IPS-NIHi7 (cell line): ENCODE results near the gene ITPKB.
"Not testable (repeated sequence)": the region's sequence is repeated elsewhere in the genome, so short reads cannot be mapped to it uniquely, and the experiment has no call there.

Experiments used
- DNase-seq: peaks from one replicate; pipeline ENCODE4 v3.0.0; 2012; ENCODE audit warnings: mixed read lengths; ENCODE audit errors: extremely low spot score

ITPKB gene

DNA sequence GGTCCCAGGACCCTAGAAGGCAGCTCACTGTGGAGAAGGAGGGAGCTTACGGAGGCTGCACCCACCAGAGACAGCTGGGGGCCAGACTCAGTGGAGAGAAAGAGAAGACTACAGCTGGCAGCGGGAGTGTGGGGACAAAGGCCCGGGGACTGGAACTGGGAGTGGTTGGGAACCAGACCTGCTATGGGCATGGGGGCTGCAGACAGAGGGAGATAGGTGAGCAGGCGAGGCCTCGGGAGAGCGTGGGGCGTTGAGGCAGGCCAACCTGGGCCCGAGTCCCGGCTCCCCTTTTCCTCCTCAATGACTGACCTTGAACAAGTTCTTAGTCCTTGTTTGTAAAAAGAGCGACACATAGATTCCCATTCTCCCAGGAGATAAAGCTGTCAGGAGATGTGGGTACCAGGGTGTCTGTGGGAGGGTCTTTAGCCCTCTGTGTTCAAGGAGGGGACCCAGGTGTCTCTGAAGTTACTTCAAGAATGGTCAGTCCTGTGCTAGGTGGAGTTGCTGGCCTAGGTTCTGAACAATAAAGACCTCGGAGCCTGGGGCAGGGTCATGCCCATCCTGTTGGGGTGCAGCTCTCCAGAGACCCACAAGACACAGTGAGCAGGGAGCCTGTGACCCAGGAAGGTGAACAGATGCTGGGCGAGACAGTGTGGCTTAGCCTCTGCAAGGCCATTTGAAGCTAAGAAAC lies 87.9 kb downstream of the ITPKB start:
- DNase-seq: no peak

DNA sequence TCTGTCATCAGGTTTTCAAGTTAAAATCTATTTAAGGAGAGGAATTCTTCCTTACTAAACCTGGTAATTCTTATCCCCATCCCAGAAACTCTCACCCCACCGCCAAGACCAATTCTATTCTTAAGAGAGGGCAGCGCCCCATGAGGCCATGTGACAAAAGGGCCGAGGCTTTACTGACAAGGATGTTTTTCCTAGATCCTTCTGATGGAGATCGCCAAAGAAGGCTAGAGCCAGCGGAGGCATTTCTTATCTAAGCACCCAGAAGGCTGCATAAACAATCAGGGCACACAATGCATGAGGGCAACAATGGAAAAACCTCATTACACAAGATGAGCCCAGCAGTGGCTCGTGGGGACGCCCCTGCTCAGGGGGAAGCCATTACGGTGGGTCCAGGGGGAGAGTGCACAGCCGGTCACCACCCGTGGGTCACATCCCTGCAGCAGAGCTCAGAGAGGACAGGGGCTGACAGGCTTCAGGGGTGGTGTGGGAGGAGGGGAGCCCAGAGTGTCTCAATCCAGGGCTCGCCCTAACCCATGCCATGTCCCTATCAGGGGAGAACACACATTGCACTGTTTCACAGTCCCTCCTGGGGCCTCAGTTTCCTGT lies 88.7 kb downstream of the ITPKB start:
- no peak for DNase-seq

DNA sequence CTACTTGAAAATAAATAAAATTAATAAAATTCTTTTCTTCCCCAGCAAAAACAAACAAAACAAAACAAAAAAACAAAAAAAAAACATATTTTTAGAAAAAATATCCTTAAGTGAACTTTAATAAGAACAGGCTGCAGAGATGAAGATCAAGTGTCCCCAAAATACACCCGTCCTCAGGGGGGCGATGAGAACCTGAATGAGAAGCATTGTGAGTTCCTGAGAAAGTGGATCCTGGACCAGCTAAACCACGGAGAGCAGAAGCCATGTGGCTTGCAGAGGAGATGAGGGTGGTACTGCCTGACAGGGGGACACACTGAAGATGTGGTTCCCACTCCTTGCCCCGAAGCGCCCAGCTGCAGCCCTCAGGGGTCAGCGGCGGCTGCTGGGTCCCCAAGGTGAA lies 89.3 kb downstream of the ITPKB start:
- DNase-seq: no peak

DNA sequence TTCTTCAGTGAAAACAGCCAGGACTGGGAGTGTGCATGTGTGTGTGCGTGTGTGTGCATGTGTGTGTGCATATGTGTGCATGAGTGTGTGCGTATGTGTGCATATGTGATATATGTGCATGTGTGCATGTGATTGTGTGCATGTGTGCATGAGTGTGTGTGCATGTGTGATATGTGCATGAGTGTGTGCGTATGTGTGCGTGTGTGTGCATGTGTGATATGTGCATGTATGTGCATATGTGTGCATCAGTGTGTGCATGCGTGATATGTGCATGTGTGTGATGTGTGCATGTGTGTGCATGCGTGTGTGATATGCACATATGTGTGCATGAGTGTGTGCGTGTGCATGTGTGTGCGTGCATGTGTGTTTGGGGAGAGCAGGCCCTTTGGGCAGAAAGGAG lies 89.8 kb downstream of the ITPKB start:
- DNase-seq: no peak

DNA sequence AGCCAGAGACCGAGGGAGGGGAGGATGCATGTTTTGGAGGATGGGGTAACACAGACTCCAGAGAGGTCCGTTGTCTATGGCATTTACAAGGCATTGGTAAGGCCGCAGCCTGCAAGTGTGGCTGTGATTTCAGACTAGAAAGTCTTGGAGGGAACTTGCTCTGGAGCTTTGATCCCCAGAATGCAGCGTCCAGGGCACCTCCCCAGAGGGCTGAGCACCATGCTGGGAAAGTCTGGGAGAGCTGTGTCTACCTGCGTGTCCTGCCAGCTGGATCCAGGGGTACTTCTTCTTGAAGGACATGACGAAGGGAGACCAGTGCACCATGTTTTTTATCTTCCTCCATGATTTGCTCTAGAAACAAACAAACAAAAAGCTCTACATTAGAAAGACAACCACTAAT lies 90.7 kb downstream of the ITPKB start:
- no peak for DNase-seq

DNA sequence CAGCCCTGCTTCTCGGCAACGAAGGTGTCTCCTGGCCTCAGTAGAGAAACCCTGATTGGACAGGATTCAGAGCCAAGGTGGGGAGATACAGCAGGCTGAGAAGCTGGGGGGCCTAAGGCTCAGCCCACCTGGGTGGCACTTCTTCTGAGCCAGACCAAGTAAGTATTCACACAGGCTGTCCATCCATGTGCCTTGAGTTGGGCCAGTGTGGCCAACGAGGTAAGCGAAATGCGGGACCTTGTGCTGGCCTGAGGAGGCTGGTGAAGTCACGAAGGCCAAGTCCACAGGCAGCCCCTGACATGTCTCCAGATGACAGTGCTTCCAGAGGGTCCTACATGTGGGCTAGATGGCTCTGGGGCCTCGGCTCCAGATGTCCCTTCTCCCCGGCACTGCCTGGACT lies 91.4 kb downstream of the ITPKB start:
- DNase-seq: no peak

DNA sequence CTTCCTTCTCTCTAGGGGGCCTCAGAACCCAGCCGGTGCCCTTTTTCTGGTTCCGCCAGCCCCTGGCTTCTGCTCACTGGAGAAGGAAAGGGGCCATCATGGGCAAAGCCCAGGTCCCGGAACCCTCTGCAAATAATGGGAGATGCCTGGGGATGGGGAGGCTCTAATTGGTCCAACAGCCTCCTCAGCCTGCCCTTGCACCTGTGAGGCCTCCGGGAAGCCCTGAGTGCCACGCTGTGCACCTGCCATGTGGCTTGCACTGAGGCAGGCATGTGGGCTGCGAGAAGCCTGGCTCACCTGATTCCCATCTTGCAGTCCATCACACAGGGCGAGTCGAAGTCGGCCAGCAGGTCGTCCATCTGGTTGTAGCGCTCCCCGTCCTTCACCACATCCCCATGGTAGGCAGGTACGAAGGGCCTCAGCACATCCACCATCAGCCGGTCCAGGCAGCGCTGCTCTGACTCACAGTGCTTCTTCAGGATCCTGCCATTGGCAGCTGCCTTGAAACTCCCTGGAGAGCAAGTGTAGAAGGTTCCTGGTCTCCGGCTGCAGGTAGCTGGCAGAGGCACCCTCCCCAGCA lies 92.1 kb downstream of the ITPKB start:
- DNase-seq: no peak

DNA sequence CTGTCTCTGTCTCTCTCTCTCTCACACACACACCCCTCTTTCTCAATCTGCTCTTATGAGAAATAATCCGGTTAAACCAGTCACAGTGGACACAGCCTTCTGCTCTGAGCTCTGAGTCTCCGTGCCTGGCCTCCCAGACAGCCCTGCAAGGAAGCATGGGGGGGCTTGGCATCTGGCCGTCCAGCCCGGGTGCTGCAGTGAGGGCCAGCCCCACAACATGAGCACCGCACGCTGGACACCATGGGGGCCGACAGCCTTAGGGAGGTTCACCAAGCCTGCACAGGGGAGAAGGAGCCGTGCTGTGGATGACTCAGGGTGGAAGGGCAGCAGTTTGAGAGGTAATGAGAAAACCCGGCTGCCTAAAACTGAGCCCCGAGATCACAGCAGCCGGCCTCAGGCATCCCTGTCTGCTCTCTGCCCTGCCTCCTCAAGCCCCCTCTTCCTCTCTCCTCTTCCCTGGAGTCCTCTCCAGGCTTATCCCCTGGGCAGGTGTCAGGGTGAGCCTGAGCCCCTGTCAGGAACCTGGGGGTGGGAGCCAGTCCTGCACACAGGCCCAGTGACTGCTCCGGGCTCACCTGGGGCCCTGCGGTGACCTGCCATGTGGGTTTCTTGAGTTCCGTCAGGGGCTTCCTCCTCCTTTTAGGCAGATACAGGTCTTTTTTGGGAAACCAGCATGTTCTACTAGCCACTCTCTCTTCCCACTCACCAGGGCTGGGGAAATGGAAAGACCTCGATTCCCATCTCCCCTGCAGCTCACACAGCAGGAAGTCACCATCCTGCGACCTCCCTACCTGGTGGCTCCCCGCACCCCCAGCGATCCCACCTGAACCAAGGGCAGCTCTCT lies 92.8 kb downstream of the ITPKB start:
- DNase-seq: no peak

DNA sequence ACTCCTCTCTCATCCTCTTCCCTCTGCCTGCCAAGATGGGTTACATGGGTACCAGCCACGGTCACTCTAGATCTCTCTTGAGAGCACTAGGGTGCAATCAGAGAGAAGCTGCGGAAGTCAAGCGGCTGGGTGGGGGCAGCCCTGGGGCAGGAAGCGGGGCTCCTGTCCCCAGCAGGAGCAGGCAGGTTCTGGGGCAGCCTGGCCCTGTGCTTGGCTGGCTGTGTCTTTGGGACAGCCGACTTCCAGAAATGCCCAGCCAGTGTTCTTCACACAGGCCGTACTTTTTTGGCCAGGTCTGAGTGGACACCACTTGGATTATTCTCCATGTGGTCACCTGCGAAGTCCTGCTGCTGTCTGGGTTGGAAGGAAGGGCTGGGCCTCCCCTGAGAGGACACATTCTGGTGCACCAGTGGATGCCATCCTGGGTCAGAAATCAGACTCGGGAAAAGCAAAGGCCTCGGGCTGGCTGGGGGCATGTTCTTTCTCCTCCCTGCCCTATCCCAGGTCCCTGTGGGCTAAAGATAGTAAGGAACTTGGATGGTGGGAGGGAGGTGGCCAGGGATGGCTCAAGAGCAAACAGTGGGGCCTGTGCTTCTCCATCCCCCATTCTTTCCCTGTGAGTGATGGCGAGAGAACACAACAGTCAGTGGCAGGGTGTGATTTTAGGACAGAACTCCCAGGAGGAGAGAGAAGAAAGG lies 93.7 kb downstream of the ITPKB start:
- no peak for DNase-seq

DNA sequence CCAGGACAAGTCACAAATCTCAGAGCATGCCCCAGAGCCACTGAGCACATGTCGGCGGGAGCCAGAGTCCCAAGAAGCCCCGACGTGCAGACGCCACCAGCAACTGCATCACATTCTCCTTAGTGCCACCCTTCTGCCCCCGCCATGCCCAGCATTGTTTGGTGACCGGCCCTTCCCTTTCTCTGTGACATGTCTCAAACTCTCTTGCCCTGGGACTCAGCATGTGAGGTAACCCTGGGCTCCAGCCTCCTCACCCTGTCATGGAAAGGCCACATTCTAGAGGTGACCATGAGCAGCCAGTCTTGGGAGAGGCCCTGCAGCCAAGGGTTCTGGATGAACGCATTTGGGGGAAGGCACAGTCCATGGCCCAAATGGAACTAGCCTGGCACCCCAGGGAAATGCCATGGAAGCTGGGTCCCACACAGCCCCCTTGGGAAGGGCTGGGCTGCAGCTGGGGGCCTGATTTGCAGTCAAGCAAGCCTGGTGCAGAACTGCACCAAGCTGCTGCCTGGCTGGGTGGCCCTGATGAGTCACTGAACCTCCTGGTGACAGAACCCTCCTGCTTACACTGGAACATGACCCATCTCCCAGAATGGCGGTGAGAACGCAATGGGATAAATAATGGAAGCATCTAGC lies 94.4 kb downstream of the ITPKB start:
- DNase-seq: no peak

DNA sequence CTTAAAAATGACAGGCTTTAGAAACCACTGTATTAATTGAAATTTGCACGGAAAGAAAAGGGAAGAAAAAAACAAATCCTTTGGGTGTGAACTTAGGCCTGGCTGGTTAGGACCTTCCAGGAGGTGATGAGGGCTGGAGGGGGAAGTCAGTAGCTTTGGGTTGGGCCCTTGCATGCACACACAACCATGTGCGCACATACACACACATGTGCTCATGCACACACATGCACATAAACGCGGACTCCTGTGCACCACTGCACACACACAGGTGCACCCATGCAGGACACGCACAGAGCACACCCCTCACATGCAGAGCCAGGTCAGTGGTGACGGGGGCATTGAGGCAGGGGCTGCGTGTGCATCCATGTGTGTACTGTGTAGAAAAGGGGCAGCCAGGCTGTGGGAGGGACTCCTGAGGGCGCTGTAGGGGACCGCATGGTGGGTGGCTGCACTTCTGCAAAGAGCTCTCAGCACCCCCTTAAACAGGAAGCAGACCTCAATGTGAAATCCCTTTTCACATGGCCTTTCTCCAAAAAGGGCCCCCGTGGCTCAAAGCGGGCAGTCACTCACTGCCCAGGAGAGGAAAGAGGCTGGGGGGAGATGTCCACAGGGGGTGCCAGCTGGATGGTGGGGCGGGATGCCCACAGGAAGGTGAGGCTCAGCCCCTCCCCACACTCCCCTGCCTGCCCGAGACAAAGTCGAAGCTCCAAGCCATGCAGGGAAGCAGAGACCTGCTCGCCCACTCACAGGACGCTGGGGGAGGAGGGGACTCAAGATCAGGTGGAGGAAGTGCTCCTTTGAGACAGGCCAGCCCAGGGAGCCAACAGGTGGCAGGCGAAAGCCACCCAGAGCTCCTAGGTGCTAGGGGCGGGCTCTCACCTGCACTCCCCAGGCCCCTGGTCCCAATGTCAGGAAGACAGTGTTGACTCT lies 95.2 kb downstream of the ITPKB start:
- no peak for DNase-seq

DNA sequence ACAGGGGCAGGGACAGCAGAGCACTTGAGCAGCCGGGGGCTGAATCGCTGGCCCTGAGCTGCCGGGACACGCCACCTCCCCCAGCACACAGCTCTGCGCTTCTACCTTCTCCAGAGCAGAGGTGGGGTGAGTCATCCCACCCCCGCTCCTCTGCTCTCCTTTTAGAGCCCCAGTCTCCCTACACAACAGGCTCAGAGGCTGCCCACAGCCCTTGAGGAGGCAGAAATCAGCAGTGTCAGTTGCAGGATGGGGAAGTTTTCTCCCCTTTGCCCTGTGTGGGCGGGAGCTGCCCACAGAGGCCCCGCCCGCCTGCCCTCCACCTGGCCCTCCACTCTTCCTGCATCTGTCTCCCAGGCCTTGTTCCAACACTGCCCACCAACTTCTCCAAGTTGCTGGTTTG lies 95.9 kb downstream of the ITPKB start:
- peak; percentile 69 for DNase-seq

DNA sequence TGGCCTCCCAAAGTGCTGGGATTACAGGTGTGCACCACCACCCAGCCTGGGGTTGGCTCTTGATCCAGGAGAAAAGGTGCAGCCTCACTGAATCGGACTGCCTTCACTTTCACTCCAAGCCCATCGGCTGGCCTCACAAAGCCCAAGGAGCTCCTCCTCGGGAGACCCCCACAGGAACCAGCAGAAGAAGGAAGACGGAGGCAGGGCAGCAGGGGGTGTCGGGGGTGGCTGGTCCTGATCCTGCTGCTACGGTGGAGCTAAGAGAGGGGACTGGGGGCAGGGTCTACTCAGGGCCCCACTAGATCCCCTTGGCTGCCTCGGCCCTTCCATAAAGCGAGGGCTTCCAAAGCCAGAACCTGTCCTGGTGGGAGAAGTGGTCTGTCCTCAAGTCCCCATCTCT lies 96.7 kb downstream of the ITPKB start:
- DNase-seq: no peak

DNA sequence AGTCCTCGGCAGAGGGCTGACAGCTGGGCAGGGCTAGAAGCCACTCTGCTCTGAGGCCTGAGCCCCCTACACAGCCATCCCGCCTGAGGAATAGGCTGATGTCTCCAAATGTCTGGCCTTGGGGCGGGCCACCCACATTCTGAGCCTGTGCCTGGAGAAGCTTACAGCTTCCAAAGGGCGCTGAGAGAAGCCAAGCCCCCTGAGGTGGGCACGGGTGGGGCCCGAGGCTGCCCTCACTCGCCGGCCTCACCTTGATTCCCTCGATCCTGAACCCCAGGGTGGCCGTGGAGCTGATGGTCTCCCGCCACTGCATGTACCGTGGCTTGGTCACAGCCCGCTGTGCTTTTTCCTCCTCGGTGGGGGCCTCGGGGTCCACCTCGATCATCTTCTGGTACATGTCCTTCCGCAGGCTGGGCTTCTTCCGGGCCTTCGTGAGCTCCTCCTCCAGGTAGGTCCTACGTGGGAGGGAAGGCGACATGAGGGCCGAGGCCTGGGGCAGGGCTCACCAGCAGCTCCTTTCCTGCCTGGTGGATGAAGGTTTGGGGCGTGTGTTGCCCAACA lies 97.3 kb downstream of the ITPKB start:
- no peak for DNase-seq

DNA sequence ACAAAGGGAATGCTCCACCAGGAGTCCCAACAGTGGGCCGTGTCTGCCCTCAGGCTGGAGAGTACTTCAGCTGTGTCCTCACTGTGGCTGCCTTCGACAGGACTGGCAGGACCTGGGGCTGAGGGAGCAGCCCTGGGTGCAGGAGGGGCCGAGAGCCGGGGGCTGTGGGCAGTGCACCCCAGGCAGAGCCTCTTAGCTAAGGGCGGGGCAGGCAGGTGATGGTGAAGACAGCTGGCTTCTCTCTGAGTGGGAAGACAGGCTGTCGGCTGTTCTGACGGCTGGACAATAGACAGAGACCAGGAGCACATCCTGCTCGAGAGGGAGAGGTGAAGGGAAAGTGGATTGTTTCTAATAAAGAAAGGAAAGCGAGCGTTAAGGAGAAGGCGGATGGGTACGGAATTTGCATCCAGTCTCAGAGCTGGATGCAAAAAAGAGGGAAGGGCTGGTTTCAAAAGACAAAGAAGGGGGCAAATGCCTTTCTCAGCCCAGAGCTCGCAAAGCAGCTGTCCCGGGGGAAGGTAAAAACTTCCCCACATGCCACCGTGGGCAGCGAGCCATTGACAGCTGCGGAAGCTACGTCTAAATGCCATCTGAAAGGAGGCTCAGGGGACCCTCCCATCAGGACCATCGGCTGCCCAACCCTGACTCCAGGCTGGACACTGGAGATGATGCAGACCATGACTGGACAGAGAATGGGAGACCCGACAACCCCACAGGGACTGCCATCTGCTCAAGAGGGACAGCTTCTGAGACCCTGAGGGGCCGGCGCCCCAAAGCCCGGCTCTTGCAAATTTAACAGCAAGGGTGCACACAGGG lies 98.6 kb downstream of the ITPKB start:
- no peak for DNase-seq

DNA sequence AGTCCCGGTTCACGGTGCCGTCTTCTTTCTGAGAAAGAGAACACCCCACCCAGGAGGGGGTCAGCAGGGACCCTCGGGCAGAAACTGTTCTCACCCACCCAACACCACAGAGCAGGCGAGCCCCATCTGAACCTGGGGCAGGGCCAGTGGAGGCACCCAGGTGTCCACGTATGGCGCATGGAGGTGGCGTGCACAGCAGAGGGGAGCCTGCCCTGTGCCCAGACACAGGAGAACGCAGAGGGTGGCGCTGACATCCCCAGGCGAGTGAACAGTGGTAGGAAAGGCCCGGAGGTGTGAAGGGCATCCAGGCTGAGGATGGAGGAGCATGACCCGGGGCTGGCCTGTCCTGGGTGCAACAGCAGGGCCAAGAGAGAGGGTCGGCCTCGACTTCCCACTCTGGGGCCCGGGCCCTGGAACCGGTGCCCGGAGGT lies 99.4 kb downstream of the ITPKB start:
- no peak for DNase-seq

DNA sequence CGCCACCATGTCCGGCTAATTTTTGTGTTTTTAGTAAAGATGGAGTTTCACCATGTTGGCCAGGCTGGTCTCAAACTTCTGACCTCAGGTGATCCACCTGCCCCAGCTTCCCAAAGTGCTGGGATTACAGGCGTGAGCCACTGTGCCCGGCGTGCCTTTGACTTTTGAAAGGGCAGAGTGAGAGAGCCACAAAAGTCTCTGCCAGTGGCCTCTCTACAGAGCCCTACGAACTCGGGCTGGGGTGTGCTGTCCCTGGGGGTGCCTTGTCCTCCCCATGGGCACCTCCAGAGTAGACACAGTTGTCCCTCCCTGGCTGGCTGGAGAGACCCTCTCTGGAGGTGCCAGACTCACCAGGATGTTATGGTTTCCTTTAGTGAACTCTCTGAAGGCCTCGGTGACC lies 99.9 kb downstream of the ITPKB start:
- not testable (repeated sequence) for DNase-seq

DNA sequence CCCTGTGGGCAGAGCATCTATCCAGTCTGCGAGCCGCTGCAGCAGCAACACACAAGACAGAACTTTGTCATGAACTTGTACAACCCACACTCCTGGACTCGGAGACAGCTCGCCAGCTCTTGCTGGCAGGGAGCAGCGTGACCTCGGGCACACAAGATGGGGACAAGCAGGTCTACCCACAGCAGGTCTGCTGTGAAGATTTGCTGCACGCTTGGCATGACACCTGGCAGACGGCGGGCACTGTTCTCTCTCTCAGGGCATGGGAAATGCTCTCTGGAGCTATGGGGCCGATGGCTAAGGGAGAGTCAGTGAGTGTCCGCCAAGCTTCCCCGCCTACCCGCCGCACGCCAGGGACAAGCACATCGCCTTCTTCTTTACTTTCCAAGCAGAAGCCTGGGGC lies 100.5 kb downstream of the ITPKB start:
- no peak for DNase-seq

DNA sequence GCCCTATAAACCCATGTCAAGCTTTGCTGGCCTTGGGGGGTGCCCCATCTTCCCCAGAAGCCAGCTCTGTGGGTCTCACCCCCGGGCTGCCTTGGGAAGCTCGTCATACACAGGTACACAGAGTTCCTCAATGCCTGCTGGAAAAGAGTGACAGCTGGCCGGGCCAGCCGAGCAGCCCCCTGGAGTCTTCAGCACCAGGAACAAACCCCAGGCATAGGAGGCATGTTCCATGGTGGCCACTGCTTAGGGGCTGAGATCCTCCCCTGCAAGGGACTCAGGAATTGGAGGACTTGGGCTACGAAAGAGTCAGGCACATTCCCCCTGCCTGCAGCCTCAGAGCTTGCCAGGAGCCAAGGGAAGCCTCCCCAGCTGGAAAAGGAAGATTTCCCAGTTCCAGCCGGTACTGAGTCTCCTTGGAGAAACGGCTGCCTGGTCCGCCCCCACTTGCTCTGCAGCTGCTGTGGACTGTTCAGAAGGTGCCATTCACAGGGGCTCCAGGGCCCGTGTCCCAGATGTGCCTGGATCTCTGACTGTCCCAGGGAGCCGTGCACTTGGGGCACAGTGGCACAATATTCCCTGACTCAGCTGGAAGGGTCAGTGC lies 101.0 kb downstream of the ITPKB start:
- no peak for DNase-seq
